IMR-90 (cell line): ENCODE data around the gene VDAC1. TPM values are rescaled to one million over a fixed set of nuclear protein-coding genes. Genes with fewer than 3 reads are reported as not detected.
A peak's percentile ranks its signal among the peaks of the same experiment; 100 is the strongest.

ENCODE experiments used
- ATAC-seq: fragments of 200-7000 bp; cut with Tn5 transposase; 2 replicates; pipeline ENCODE4 v1.9.1; 2020; ENCODE audit warnings: low read depth, mild to moderate bottlenecking, moderate library complexity
- BruUV-seq: library from RNA; stranded (reverse); fragments of 400-500 nt; replicated peaks from 2 replicates; lab custom pipeline; 2021; lab: Mats Ljungman, UMichigan
- CTCF ChIA-PET: fragments of 300-600 bp; formaldehyde crosslinking; extraction: SDS; loops from one replicate; lab custom pipeline; 2021; ENCODE audit warnings: antibody characterized with exemption; lab: Yijun Ruan, JAX
- POLR2A ChIA-PET: fragments of 300-600 bp; sonication (Branson Sonifier 250); formaldehyde crosslinking; loops from one replicate; lab custom pipeline; 2022; ENCODE audit warnings: antibody characterized with exemption; ENCODE audit not compliant: unreplicated experiment; lab: Charles Lee
- DNase-seq: peaks from one replicate; pipeline ENCODE4 v3.0.0; 2013
- H2AFZ ChIP-seq: replicated peaks from 2 replicates; pipeline ENCODE3; 2013; ENCODE audit warnings: low read length, mild to moderate bottlenecking; ENCODE audit not compliant: poor library complexity
- H2AK5ac ChIP-seq: 2 replicates; pipeline ENCODE4 v1.6.1; 2013; ENCODE audit warnings: low read depth, low read length, inconsistent platforms
- H2AK9ac ChIP-seq: replicated peaks from 2 replicates; pipeline ENCODE3; 2013; ENCODE audit warnings: mild to moderate bottlenecking, low read depth, low read length, moderate library complexity; ENCODE audit not compliant: poor library complexity
- H2BK120ac ChIP-seq: 2 replicates; pipeline ENCODE4 v1.6.1; 2013; ENCODE audit warnings: low read depth, low read length, inconsistent platforms
- H2BK15ac ChIP-seq: 3 replicates; pipeline ENCODE4 v1.6.1; 2013; ENCODE audit warnings: low read depth, low read length, inconsistent platforms
- H2BK20ac ChIP-seq: 2 replicates; pipeline ENCODE4 v1.6.1; 2013; ENCODE audit warnings: low read depth, mild to moderate bottlenecking, inconsistent platforms, low read length, moderate library complexity
- H2BK5ac ChIP-seq: 2 replicates; pipeline ENCODE4 v1.6.1; 2013; ENCODE audit warnings: mild to moderate bottlenecking, low read depth, low read length, inconsistent platforms; ENCODE audit not compliant: poor library complexity, severe bottlenecking
- H3K14ac ChIP-seq: replicated peaks from 2 replicates; pipeline ENCODE4 v1.6.1; 2013; ENCODE audit warnings: low read depth, low read length, inconsistent platforms
- H3K18ac ChIP-seq: 2 replicates; pipeline ENCODE4 v1.6.1; 2013; ENCODE audit warnings: low read depth, low read length, control low read depth
- H3K23ac ChIP-seq: 2 replicates; pipeline ENCODE4 v1.6.1; 2013; ENCODE audit warnings: low read depth, low read length, inconsistent platforms
- H3K27ac ChIP-seq: 2 replicates; pipeline ENCODE4 v1.5.1; 2013; ENCODE audit warnings: mild to moderate bottlenecking, control low read depth, low read length; ENCODE audit not compliant: insufficient read depth
- H3K27me3 ChIP-seq: 2 replicates; pipeline ENCODE4 v1.6.1; 2013; ENCODE audit warnings: low read length; ENCODE audit not compliant: control insufficient read depth, insufficient read depth
- H3K36me3 ChIP-seq: 2 replicates; pipeline ENCODE4 v1.6.1; 2013; ENCODE audit warnings: low read length, mixed read lengths; ENCODE audit not compliant: control insufficient read depth, insufficient read depth
- H3K4ac ChIP-seq: 2 replicates; pipeline ENCODE4 v1.6.1; 2013; ENCODE audit warnings: low read depth, low read length, inconsistent platforms
- H3K4me1 ChIP-seq: 2 replicates; pipeline ENCODE4 v1.6.1; 2013; ENCODE audit warnings: low read length, mixed read lengths; ENCODE audit not compliant: control insufficient read depth, insufficient read depth
- H3K4me2 ChIP-seq: 2 replicates; pipeline ENCODE4 v1.6.1; 2013; ENCODE audit warnings: low read depth, mild to moderate bottlenecking, control low read depth, low read length, moderate library complexity
- H3K4me3 ChIP-seq: 2 replicates; pipeline ENCODE4 v1.5.1; 2013; ENCODE audit warnings: low read depth, mild to moderate bottlenecking, control low read depth, low read length, moderate library complexity; ENCODE audit not compliant: insufficient read depth
- H3K56ac ChIP-seq: 2 replicates; pipeline ENCODE4 v1.6.1; 2013; ENCODE audit warnings: low read length, inconsistent platforms; ENCODE audit not compliant: insufficient read depth; ENCODE audit errors: extremely low read depth
- H3K79me1 ChIP-seq, 2 experiments: 2 replicates each; pipeline ENCODE4 v1.6.1; 2013; ENCODE audit warnings: low read length in 2 of 2, inconsistent platforms in 1 of 2, low read depth in 1 of 2
- H3K9ac ChIP-seq: 2 replicates; pipeline ENCODE4 v1.6.1; 2013; ENCODE audit warnings: low read depth, low read length, control low read depth
- H3K9me1 ChIP-seq: 2 replicates; pipeline ENCODE4 v1.6.1; 2013; ENCODE audit warnings: low read length, inconsistent platforms; ENCODE audit not compliant: insufficient read depth
- H3K9me3 ChIP-seq: 2 replicates; pipeline ENCODE4 v1.6.1; 2013; ENCODE audit warnings: low read length; ENCODE audit not compliant: control insufficient read depth, insufficient read depth
- H4K20me1 ChIP-seq: 2 replicates; pipeline ENCODE4 v1.6.1; 2013; ENCODE audit warnings: low read length, inconsistent platforms; ENCODE audit not compliant: insufficient read depth
- H4K5ac ChIP-seq: 2 replicates; pipeline ENCODE4 v1.6.1; 2013; ENCODE audit warnings: mild to moderate bottlenecking, low read depth, low read length, control low read depth
- H4K8ac ChIP-seq, 2 experiments: 2 replicates each; pipeline ENCODE4 v1.6.1; 2013; ENCODE audit warnings: low read depth in 2 of 2, low read length in 2 of 2, control low read depth in 1 of 2, inconsistent platforms in 1 of 2
- H4K91ac ChIP-seq: 2 replicates; pipeline ENCODE4 v1.6.1; 2013; ENCODE audit warnings: low read depth, low read length, inconsistent platforms; ENCODE audit not compliant: insufficient read depth
- MAFK ChIP-seq: IDR thresholded peaks from 2 replicates; pipeline ENCODE4 v1.6.1; 2012; ENCODE audit warnings: low read depth, low read length, improper control_type of control experiment
- RAD21 ChIP-seq: IDR thresholded peaks from 2 replicates; pipeline ENCODE4 v1.6.1; 2012; ENCODE audit warnings: low read length, improper control_type of control experiment
- WGBS, 2 experiments: methylation state at CpG; one replicate each; pipeline versions ENCODE4 v1.1.5 to v1.1.7; 2013; ENCODE audit warnings: missing lambda C conversion rate in 2 of 2; ENCODE audit not compliant: insufficient read length in 1 of 2; ENCODE audit errors: extremely low coverage in 2 of 2; 5-methylcytosine and 5-hydroxymethylcytosine counted together
- dilution Hi-C: fragments of 300-500 bp; cut with HindIII; formaldehyde crosslinking; loops from one replicate; pipeline ENCODE4 v1.14.3; 2018; ENCODE audit warnings: low sequenced_read_pairs; ENCODE audit not compliant: unreplicated experiment
- in situ Hi-C: fragments of 300-500 bp; cut with MboI; formaldehyde crosslinking; loops from 3 replicates; pipeline ENCODE4 v1.14.3; 2019; ENCODE audit warnings: low sequenced_read_pairs, inconsistent platforms, mixed read lengths
- intact Hi-C: fragments of 100-400 bp; cut with micrococcal nuclease; formaldehyde crosslinking; loops from 2 replicates; pipeline ENCODE4 v1.10.0; 2022
- polyA plus RNA-seq, 3 experiments: library from polyadenylated mRNA; depleted of rRNA; stranded (reverse); fragments of >200 nt; gene quantifications; 2 replicates each; pipeline ENCODE4 v1.2.3, GENCODE V29; 2012; ENCODE audit warnings: low replicate concordance in 1 of 3
- total RNA-seq: library from RNA; depleted of rRNA; stranded (reverse); fragments of >200 nt; gene quantifications from 2 replicates; pipeline ENCODE4 v1.2.3, GENCODE V29; 2012

VDAC1 gene
- total and polyA plus RNA-seq, 2 of the 4 experiments (the other 2 are of a cell fraction): 289 to 365 TPM

DNA sequence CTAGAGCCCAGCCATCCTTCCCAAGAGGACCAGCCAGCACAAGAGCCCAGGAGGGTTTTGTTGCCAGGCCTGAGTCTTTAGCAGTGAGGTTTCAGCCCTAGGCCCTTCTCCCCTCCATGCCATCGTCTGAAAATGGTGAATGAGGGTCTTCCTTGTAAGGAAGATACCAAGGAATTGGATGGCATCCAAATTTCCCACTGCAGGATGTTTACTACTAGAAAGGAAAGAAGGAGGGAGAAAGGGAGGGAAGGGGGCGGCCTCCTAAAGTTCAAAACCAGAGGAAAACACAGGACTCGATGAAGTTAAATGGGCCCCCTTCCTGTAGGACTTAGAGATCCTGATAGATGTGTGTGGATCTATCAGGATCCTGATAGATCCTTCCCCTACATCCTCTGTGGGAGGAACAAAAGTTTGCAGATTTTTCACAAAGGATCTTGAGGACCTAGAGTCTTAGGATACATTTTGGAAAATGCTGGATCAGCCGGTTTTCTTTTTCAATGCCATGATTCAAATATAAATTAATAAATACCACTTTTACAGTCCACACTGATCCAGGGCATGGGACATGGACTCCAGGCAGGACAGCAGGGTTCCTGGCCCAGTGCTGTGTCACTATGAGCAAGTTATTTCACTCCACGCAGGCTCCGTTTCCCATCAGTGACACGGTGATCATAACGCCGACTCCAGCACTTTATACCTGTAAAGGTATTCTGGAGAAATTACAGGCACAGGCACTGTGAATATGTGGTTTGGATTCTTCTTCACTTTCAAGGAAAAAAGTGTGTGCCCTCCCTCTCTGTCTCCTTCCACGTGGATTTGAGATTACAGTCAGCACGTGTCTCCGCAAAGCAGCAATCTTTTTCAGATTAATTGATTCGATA, 77.2 kb downstream of the VDAC1 start:
- Histone ChIP-seq H2AK5ac (no peak overlapping the region), H3K4me3 (no peak overlapping the region), H3K18ac (no peak overlapping the region), H2AFZ (no peak overlapping the region), H3K9me1 (peaks cover 4% of the 10 kb centered on the region), H3K79me1 (no peaks in the 10 kb centered on the region), H3K14ac (no peak overlapping the region), H3K36me3 (no peaks in the 10 kb centered on the region), H4K20me1 (no peaks in the 10 kb centered on the region), H3K4ac (no peak overlapping the region), H3K4me2 (no peak overlapping the region), H2BK20ac (no peak overlapping the region), H3K9me3 (no peaks in the 10 kb centered on the region), H4K5ac (no peak overlapping the region), H3K56ac (no peak overlapping the region), H4K91ac (no peak overlapping the region), H2BK5ac (no peak overlapping the region), H3K27me3 (peaks cover 39% of the 10 kb centered on the region), H2BK120ac (no peak overlapping the region), H4K8ac (no peak overlapping the region), H2BK15ac (no peak overlapping the region), H3K4me1 (peaks cover 6% of the 10 kb centered on the region; the same call in 1 of the 2 replicates), H3K27ac (no peak overlapping the region), H2AK9ac (no peak overlapping the region), H3K23ac (no peak overlapping the region), H3K9ac (no peak overlapping the region)
- BruUV-seq: no TSS peak
- DNase-seq (no peak), ATAC-seq (no peak)
- in situ Hi-C loops: no loop called here
- ChIA-PET POLR2A (no interaction called here), CTCF (no interaction called here)
- TF ChIP-seq RAD21 (no peak), MAFK (peak; percentile 63)
- dilution Hi-C loops: no loop called here
- intact Hi-C loops: no loop called here
- no CpG with 5 or more reads among the region's 13 CpGs for WGBS, 2 experiments
